Erythroblast (primary cell): ENCODE data around the gene NMNAT2.
"Not testable (repeated sequence)": the region's sequence is repeated elsewhere in the genome, so short reads cannot be mapped to it uniquely, and the experiment has no call there.

Experiments
- DNase-seq, 2 experiments: peaks; one replicate each; lab custom pipeline; 2025; lab: John Stamatoyannopoulos, UW
- GATA1 ChIP-seq: IDR thresholded peaks from 2 replicates; pipeline ENCODE4 v1.6.1; 2011; ENCODE audit warnings: low read depth, mild to moderate bottlenecking, control low read depth, low read length, moderate library complexity
- POLR2A ChIP-seq: IDR thresholded peaks from 2 replicates; pipeline ENCODE4 v1.6.1; 2011; ENCODE audit warnings: mild to moderate bottlenecking, low read length

Gene NMNAT2

DNA sequence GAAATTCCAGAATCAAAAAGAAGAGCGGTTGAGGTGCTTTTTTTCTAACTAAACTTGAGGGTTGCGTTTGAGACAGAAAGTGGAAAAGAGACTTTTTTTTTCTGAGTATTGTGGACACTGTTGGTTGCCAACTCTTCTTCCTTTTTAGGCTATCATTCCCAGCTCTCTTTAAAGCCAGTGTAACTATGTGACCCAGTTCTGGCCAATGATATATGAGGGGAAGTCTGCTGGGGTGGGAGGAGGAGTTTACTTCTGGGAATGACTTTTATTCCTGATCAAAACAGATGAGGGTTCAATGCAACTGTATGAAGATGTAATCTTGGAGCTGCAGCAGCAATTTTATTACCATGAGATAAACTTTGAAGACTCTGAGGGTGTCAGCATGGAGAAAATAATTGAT, 17.3 kb upstream of the NMNAT2 start:
- TF ChIP-seq GATA1 (no peak), POLR2A (no peak)

DNA sequence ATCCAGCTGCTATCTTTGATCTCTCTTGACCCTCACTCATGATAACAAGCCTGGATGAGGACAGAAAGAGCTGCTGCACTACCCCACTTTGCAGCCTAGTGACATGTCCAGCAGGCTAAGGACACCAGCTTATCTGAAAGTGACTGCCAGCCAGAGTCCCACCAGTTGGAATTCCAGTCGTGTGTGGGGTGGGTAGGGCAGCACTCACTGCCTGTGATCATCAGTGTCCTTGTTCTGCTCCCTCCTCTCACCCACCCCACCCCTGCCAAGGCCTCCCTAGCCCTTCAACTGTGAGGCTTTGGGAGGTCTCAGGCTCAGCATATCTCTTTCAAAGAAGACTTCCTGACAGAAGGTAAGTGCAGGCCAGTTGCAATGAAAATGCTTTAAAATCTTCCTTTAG, 15.5 kb upstream of the NMNAT2 start:
- no peak for DNase-seq
- TF ChIP-seq POLR2A = no peak
- TF ChIP-seq GATA1 = no peak

More for the DNA sequence above, 17.3 kb upstream of the NMNAT2 start:
- DNase-seq = no peak

DNA sequence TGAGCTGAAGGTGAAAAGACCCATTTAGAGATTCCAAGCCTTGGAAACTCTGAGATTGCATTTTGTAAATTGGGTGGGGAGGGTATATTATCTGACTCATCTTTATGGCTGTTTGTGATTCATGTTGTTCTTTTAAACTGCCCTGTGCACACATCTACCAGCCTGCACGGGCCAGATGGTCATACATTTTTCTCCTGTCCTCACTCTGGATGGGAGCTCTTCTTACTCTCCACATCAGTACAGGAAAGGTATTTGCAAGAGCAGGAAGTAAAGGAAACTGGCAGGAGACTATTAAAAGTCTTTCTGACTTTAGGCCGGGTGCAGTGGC, 14.3 kb upstream of the NMNAT2 start:
- no peak for DNase-seq
- TF ChIP-seq GATA1 = no peak
- TF ChIP-seq POLR2A = no peak

DNA sequence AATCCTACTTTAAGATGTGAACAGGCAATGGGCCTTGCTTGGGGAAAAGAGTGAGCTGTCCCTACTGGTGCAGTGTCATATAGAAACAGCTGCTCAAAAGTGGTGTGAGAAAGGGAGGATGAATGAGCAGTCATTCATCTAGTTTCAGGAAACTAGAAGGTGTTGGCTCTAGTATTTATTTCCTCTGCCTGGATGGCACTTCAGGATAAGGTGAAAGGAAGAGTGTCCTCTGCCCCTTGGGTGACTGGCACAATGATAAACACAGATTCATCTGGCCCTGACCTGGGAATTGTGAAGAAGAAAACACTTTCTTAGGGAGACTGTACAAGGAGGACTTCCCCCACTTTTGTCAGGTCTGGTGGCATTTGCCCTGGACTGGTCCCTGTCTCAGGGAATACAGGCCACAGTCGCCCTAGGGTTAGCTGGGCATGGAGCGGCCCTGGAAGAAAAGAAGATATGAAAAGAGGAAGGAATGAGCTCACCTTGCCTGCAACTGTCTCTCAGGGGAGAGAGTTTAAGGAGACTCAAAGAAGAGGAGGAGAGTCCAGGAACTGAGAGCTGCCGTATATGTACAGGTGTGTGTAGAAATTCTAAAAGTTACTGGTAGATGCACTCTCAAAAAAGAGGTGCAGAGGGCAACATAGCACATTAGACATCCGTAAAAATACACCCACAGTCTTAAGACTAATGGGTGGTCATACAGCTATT, 13.8 kb upstream of the NMNAT2 start:
- no peak for DNase-seq
- no peak for TF ChIP-seq POLR2A

DNA sequence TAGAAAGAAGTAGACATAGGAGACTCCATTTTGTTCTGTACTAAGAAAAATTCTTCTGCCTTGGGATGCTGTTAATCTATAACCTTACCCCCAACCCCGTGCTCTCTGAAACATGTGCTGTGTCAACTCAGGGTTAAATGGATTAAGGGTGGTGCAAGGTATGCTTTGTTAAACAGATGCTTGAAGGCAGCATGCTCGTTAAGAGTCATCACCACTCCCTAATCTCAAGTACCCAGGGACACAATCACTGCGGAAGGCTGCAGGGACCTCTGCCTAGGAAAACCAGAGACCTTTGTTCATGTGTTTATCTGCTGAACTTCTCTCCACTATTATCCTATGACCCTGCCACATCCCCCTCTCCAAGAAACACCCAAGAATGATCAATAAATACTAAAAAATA, 9.4 kb upstream of the NMNAT2 start:
- DNase-seq = not testable (repeated sequence)

DNA sequence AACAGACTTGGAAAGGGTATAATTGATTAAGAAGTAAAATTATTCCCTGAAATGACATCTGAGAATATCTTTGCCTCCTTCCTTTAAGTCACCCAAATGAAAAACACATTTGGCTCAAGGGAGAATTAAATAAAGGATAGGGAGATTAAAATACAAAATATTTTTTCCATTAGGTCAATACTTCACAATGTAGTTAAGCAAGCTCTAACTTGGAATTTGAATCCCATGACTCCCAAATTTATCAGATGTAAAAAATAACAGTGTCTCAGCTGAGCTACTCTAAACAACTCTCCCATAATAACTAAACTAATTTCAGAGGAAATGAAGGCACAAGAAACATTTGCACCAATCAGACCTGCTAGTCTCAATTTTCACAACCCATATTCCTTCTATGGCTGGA, 6.5 kb upstream of the NMNAT2 start:
- DNase-seq = no peak
- no peak for TF ChIP-seq GATA1
- TF ChIP-seq POLR2A = no peak

DNA sequence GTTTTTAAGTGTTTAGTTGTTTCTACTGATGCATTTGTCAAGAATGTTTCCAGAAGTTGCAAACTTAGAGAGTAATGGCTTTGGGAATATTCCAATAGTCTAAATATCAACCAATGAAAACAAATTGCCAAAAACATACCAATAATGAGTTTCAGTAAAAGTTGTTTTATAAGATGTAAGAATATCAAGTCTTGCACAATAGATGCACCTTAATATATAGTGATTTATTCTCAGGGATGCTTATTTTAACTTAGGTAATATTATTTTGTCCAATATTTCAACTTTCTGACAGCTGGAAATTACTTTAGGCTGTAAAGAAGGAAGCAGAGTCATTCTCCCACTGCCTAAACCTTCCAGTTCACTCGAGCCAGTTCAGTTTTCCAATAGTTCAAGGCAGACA, 5.4 kb upstream of the NMNAT2 start:
- no peak for TF ChIP-seq GATA1
- TF ChIP-seq POLR2A = no peak
- no peak for DNase-seq

DNA sequence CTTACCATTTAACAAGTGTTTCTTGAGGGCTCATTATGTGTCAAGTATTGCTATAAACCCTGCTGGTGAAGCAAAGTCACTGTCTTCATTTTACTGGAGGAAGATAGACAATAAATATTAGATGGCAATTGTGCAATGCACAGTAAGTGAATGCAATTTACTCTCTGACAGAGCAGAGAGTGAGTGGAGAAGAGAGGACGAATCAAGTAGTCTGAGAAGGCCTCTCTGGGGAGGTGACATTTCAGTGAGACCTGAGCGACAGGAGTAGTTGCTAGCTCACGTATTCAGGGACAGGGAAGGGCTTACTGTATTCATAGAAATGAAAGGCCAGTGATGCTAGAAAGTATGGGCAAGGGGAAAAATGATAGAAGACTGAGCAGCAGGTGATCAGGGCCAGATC, 1.2 kb upstream of the NMNAT2 start:
- TF ChIP-seq POLR2A (no peak), GATA1 (no peak)
- DNase-seq = no peak

DNA sequence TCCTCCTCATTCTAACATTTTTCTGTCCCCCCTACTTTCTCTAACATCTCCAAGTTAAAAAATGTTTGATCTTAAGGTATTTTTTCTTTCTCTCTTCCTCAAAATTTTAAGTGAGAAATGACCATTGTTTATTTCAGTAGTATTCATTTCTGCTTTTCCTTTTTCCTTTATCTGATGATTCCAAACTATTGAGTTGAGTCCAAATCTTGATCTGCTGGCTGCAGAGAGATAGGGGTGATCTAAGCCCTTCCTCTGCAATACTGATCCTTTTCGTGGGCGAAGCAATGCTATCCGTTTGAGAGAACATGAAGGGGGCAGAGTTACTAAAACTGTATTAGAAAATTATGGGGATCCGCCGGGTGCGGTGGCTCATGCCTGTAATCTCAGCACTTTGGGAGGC, 516 bp upstream of the NMNAT2 start:
- TF ChIP-seq POLR2A (no peak), GATA1 (no peak)
- no peak for DNase-seq

DNA sequence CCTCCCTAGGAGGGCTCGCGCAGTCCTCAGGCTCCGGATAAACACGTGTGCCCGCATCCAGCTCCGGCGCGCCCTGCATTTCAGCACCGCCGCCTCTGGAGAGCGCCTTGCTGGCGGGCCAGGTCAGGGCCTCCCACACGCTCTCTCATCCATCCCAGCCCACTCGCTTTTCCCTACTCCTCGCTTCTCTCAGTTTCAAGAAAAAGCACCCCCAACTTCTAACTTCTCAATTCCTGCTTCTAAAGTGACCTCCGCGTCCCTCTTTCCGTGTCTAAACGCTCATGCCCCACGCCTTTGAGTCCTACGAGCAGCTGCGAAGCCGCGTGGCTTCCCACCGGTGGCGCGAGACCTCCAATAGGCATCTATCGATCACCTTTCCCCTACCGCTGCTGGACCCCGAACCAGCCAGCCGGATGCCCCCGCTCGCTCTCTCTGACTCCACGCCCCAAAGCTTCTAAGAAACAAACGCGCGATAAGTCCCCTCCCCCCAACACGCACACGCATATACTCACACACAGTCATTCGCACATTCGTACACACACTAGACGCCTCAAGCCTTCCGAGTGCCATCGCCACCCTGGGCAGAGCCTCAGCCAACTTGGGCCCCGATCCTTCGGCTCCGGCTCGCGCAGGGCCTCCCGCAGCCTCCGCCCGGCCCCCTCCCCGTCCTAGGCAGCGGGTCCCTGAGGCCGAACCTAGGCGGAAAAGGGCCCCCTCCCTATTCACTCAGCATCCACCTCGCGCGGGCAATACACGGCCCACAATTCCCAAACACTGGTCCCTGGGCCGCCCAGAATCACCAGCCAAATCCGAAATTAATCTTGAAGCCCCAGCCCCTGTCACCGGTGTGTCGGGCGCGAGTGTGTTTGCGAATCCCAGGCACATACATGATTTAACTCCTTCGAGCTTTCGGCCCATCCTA, 1.1 kb downstream of the NMNAT2 start:
- TF ChIP-seq POLR2A = no peak
- TF ChIP-seq GATA1 = no peak
- peak; percentile 43 to 47 for DNase-seq

DNA sequence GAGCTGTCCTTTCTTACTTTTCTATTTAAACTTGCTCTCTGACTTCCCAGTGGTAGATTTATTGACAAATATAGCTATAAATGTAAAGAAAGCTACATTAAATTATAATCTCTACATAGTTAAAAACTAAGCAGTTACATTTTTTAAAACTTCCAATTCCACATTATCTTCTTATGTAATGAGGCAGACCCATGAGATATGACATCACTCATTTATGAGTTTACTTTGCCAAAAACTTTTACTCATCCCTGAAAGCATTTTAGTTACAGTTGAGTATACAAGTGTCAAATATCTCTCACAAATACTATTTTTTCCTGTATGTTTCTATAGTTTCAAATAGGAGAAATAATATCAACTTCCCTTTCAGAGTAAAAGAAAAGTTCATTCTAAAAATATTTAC, 3.8 kb downstream of the NMNAT2 start:
- no peak for DNase-seq
- no peak for TF ChIP-seq POLR2A
- TF ChIP-seq GATA1 = no peak

DNA sequence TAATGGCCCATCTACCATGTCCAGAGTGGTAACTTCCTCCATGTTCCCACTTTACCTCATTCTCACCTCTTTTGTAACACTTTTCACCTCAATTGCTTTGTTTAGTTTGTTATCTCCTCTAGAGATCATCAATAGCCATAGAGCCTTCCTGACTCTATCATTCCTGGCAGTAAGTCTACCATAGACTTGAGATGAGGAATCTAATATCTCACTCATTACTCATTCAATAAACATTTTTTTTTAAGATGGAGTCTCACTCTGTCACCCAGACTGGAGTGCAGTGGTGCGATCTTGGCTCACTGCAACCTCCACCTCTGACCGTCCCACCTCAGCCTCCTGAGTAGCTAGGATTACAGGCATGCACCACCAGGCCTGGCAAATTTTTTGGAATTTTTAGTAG, 7.1 kb downstream of the NMNAT2 start:
- TF ChIP-seq GATA1 = no peak
- no peak for TF ChIP-seq POLR2A
- DNase-seq = no peak

DNA sequence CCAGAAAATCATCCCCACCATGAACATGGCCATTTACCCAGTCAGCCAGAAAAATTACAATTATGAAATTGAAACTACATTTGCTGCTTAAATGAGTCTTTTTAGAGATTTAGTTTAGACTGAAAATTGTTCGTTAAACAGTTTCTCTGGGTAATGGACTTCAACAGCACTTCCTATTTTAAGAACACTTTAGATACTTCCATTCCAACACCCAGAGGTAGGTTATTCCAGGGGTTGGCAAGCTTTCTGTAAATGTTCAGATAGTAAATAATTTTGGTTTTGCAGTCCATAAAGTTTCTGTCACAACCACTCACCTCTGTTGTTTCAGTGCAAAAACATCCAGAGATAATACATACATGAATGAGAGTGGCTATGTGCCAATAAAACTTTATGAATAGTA, 10.2 kb downstream of the NMNAT2 start:
- TF ChIP-seq GATA1 = no peak
- no peak for TF ChIP-seq POLR2A
- no peak for DNase-seq

DNA sequence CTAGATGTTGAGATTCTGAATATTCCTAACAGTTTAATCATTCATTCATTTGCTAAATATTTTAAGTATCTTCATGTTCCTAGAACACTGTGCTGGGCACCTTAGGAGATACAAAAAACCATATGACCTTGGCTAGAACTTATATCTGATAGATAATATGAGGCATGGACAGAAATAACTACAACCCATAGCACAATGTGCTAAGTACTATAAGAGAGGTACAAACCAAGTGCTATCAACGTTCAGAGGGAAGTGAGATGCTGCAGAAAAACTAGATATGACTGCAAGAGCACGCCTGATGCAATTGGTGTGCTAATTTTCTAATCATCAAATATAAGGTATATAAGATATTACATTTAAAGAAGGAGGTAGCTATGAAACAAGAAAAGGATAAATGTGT, 10.7 kb downstream of the NMNAT2 start:
- TF ChIP-seq POLR2A (no peak), GATA1 (no peak)
- no peak for DNase-seq

DNA sequence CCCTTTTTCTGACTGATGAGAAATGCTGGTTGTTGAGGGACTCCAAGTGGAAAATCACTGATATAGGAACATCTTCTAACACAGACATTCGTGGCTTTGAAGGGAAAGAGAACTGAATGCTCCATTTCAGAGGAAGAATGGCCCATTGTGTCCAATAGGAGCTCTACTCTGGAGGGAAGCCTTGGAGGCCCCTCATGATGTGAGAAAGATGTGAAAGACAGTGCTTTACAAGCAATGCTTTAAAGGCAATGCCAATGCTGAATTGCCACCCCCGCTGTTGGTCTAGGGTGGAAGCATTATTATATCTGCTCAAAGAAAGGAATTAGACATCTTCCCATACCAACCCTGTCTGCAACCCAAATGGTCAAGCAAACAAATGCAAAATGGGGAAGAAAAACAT, 13.7 kb downstream of the NMNAT2 start:
- DNase-seq = no peak
- no peak for TF ChIP-seq GATA1
- no peak for TF ChIP-seq POLR2A
